Endothelial cell of umbilical vein (primary cell): ENCODE results near the gene SNED1. TPM values are rescaled to one million over a fixed set of nuclear protein-coding genes. Genes with fewer than 3 reads are reported as not detected.

Experiments
- BruUV-seq: library from RNA; stranded (reverse); fragments of 400-500 nt; replicated peaks from 2 replicates; lab custom pipeline; 2021; lab: Mats Ljungman, UMichigan
- CTCF ChIA-PET: fragments of 300-600, 350-600 bp; sonication (Branson Sonifier 250); formaldehyde crosslinking; loops from one replicate; lab custom pipeline; 2021; ENCODE audit warnings: antibody characterized with exemption, inconsistent platforms; lab: Charles Lee
- POLR2A ChIA-PET: fragments of 300-600, 350-600 bp; sonication (Branson Sonifier 250); formaldehyde crosslinking; loops from one replicate; lab custom pipeline; 2021; ENCODE audit warnings: antibody characterized with exemption, inconsistent platforms; lab: Charles Lee
- DNase-seq: peaks from one replicate; pipeline ENCODE4 v3.0.0-alpha.2; 2011; ENCODE audit warnings: low read depth, low spot score
- FAIRE-seq: peaks from 2 replicates; lab custom pipeline; 2011; peaks lifted over from hg19 to GRCh38; lab: Jason Lieb, UNC
- H2AFZ ChIP-seq: 2 replicates; pipeline ENCODE4 v1.6.0; 2012; ENCODE audit warnings: low read depth, low read length, control low read depth, inconsistent platforms
- H3K27ac ChIP-seq: 2 replicates; pipeline ENCODE4 v1.5.1; 2011; ENCODE audit warnings: low read depth, mild to moderate bottlenecking, control low read depth, low read length, moderate library complexity; ENCODE audit not compliant: insufficient read depth
- H3K27me3 ChIP-seq, 2 experiments: 2 replicates each; pipeline versions ENCODE4 v1.6.0 to v1.6.1; 2011; ENCODE audit warnings: low read length in 2 of 2, mixed read lengths in 1 of 2; ENCODE audit not compliant: control insufficient read depth in 2 of 2, insufficient read depth in 2 of 2
- H3K36me3 ChIP-seq, 2 experiments: 2 replicates in 1 of 2; 3 replicates in 1 of 2; pipeline ENCODE4 v1.5.1; 2011; ENCODE audit warnings: low read length in 2 of 2, mild to moderate bottlenecking in 1 of 2, moderate library complexity in 1 of 2; ENCODE audit not compliant: control insufficient read depth in 2 of 2, insufficient read depth in 2 of 2; ENCODE audit errors: extremely low read depth in 1 of 2
- H3K4me1 ChIP-seq: 3 replicates; pipeline ENCODE4 v1.5.1; 2011; ENCODE audit warnings: mild to moderate bottlenecking, low read length; ENCODE audit not compliant: control insufficient read depth, insufficient read depth; ENCODE audit errors: extremely low read depth
- H3K4me2 ChIP-seq: 2 replicates; pipeline ENCODE4 v1.6.1; 2011; ENCODE audit warnings: low read length, control low read depth, mixed read lengths; ENCODE audit not compliant: insufficient read depth
- H3K4me3 ChIP-seq, 3 experiments: fragments of 200-600 bp in 1 of 3; sonication (generic), shearing (Covaris generic) in 1 of 3; replicated peaks in 1 of 3; 2 replicates each; pipeline ENCODE4 v1.5.1; 2011 to 2016; ENCODE audit warnings: control low read depth in 3 of 3, low read length in 3 of 3, mild to moderate bottlenecking in 2 of 3, inconsistent platforms in 1 of 3, low read depth in 1 of 3, moderate library complexity in 1 of 3; ENCODE audit not compliant: insufficient read depth in 1 of 3
- H3K79me2 ChIP-seq: 2 replicates; pipeline ENCODE4 v1.6.0; 2012; ENCODE audit warnings: low read length, inconsistent platforms; ENCODE audit not compliant: control insufficient read depth, insufficient read depth
- H3K9ac ChIP-seq: replicated peaks from 2 replicates; pipeline ENCODE3; 2011; ENCODE audit warnings: low read length, control low read depth; ENCODE audit not compliant: insufficient read depth; ENCODE audit errors: extremely low read depth
- H3K9me1 ChIP-seq: replicated peaks from 3 replicates; pipeline ENCODE4 v1.6.0; 2011; ENCODE audit warnings: mild to moderate bottlenecking, low read length; ENCODE audit not compliant: control insufficient read depth, insufficient read depth; ENCODE audit errors: extremely low read depth
- H3K9me3 ChIP-seq: replicated peaks from 2 replicates; pipeline ENCODE4 v1.5.1; 2012; ENCODE audit warnings: low read length, inconsistent platforms; ENCODE audit not compliant: control insufficient read depth, insufficient read depth
- H4K20me1 ChIP-seq: replicated peaks from 2 replicates; pipeline ENCODE3; 2011; ENCODE audit warnings: mild to moderate bottlenecking, low read length; ENCODE audit not compliant: control insufficient read depth, insufficient read depth; ENCODE audit errors: extremely low read depth
- EZH2 ChIP-seq: IDR thresholded peaks from 2 replicates; pipeline ENCODE4 v1.6.1; 2012; ENCODE audit warnings: borderline replicate concordance, low read depth, mild to moderate bottlenecking, moderate library complexity, low read length, inconsistent platforms; ENCODE audit not compliant: severe bottlenecking
- FOS ChIP-seq: IDR thresholded peaks from 2 replicates; pipeline ENCODE4 v1.6.1; 2011; ENCODE audit warnings: mild to moderate bottlenecking, low read length, moderate library complexity, borderline replicate concordance; ENCODE audit not compliant: insufficient read depth
- GATA2 ChIP-seq: IDR thresholded peaks from 2 replicates; pipeline ENCODE4 v1.7.0; 2011; ENCODE audit warnings: low read depth, mild to moderate bottlenecking, moderate library complexity, mixed read lengths, low read length; ENCODE audit not compliant: insufficient read length, insufficient read depth
- JUN ChIP-seq: IDR thresholded peaks from 2 replicates; pipeline ENCODE4 v1.6.1; 2011; ENCODE audit warnings: borderline replicate concordance, low read depth; ENCODE audit not compliant: insufficient read length, insufficient read depth
- MYC ChIP-seq: IDR thresholded peaks from one replicate; pipeline ENCODE4 v1.6.1; 2011; ENCODE audit warnings: mild to moderate bottlenecking, low read depth, low read length
- POLR2A ChIP-seq: IDR thresholded peaks from 2 replicates; pipeline ENCODE4 v1.6.1; 2012; ENCODE audit warnings: low read depth, mild to moderate bottlenecking, control low read depth, low read length
- POLR2AphosphoS5 ChIP-seq: IDR thresholded peaks from 2 replicates; pipeline ENCODE4 v1.6.1; 2012; ENCODE audit warnings: low read depth, mild to moderate bottlenecking, control low read depth, low read length, moderate library complexity; ENCODE audit not compliant: insufficient read depth
- dilution Hi-C: fragments of 300-500 bp; cut with MboI; formaldehyde crosslinking; loops from one replicate; pipeline ENCODE4 v1.15.0; 2019; ENCODE audit warnings: low sequenced_read_pairs; ENCODE audit not compliant: extremely low pct_ligation_motif_present
- intact Hi-C: fragments of 100-400 bp; cut with micrococcal nuclease; formaldehyde crosslinking; loops from one replicate; pipeline ENCODE4 v1.10.0; 2022
- polyA plus RNA-seq, 4 experiments: library from polyadenylated mRNA; depleted of rRNA in 3 of 4; stranded (reverse) in 3 of 4; unstranded in 1 of 4; fragments of >200 nt; gene quantifications; 2 replicates each; pipeline versions ENCODE4 v1.2.1 to v1.2.3, GENCODE V29; 2011 to 2012; ENCODE audit warnings: missing spikeins in 1 of 4
- total RNA-seq: library from RNA; stranded (reverse); gene quantifications from 2 replicates; pipeline ENCODE4 v1.2.3, GENCODE V29; 2021
- TF ChIP-seq, protein P1 (sequence below), 2 donors: IDR thresholded peaks; 1 replicate in 1 of 2; 2 replicates in 1 of 2; pipeline ENCODE4 v1.5.1; 2011; ENCODE audit warnings: low read length in 2 of 2, mild to moderate bottlenecking in 2 of 2, moderate library complexity in 2 of 2, control low read depth in 1 of 2, inconsistent platforms in 1 of 2, low read depth in 1 of 2; ENCODE audit not compliant: insufficient read depth in 1 of 2; ENCODE audit errors: extremely low read depth in 1 of 2
- TF ChIP-seq, protein P2 (sequence below): IDR thresholded peaks from 2 replicates; pipeline ENCODE4 v1.6.1; 2011; ENCODE audit not compliant: insufficient read depth, insufficient read length

The SNED1 gene
- total and polyA plus RNA-seq, 2 donors (not counting 3 experiments of a cell fraction or from before 2014, with no cell fraction given): 14.1 to 17.2 TPM

DNA sequence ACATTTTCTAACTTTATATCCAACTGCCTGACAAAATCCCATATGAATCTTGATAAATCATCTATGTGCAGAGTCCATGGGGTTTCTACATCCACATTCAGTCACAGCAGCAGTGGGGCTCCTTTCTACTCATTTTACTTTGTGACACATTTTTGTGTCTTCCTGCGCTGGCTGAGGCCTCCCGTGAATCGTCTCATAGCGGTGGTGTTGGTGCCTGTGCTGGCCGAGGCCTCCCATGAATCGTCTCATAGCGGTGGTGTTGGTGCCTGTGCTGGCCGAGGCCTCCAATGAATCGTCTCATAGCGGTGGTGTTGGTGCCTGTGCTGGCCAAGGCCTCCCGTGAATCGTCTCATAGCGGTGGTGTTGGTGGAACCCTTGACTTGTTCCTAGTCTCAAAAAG is 17.0 kb downstream of the SNED1 start:
- Histone ChIP-seq H3K36me3 (no peaks in the 10 kb centered on the region), H3K27me3 (no peaks in the 10 kb centered on the region), H3K4me1 (peaks cover 4% of the 10 kb centered on the region), H3K4me3 (no peak overlapping the region), H4K20me1 (no peaks in the 10 kb centered on the region), H2AFZ (no peak overlapping the region), H3K9ac (no peak overlapping the region), H3K9me3 (no peaks in the 10 kb centered on the region), H3K4me2 (no peak overlapping the region), H3K27ac (no peak overlapping the region), H3K9me1 (no peaks in the 10 kb centered on the region), H3K79me2 (peaks cover 2% of the 10 kb centered on the region)
- BruUV-seq: no TSS peak
- dilution Hi-C loops (no loop called here), intact Hi-C loops (no loop called here)
- DNase-seq (no peak), FAIRE-seq (no peak)
- CTCF ChIA-PET: no interaction called here
- POLR2A ChIA-PET: no interaction called here
- TF ChIP-seq POLR2A (no peak), POLR2AphosphoS5 (no peak), FOS (no peak), MYC (no peak), JUN (no peak), GATA2 (no peak), EZH2 (no peak)
- TF ChIP-seq, protein P1, sequence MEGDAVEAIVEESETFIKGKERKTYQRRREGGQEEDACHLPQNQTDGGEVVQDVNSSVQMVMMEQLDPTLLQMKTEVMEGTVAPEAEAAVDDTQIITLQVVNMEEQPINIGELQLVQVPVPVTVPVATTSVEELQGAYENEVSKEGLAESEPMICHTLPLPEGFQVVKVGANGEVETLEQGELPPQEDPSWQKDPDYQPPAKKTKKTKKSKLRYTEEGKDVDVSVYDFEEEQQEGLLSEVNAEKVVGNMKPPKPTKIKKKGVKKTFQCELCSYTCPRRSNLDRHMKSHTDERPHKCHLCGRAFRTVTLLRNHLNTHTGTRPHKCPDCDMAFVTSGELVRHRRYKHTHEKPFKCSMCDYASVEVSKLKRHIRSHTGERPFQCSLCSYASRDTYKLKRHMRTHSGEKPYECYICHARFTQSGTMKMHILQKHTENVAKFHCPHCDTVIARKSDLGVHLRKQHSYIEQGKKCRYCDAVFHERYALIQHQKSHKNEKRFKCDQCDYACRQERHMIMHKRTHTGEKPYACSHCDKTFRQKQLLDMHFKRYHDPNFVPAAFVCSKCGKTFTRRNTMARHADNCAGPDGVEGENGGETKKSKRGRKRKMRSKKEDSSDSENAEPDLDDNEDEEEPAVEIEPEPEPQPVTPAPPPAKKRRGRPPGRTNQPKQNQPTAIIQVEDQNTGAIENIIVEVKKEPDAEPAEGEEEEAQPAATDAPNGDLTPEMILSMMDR (IDR thresholded peaks at IDR 0.05; ENCODE audit: extremely low read depth in 1 of 2, insufficient read depth in 1 of 2, low read depth in 1 of 2, low read length in 2 of 2): no peak
- TF ChIP-seq, protein P2, sequence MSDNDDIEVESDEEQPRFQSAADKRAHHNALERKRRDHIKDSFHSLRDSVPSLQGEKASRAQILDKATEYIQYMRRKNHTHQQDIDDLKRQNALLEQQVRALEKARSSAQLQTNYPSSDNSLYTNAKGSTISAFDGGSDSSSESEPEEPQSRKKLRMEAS: no peak
